Measurements from ENCODE around the gene LIPA.

- TF ChIP-seq CTCF (conservative IDR thresholded peaks at IDR 0.05; ENCODE audit: low read length) (no peak), EZH2phosphoT487 (IDR thresholded peaks at IDR 0.05; ENCODE audit: borderline replicate concordance) (no peak)
Measured at GRCh38 chr10:89271532-89271931, 20.0 kb upstream of the LIPA start.

All from Loucy (cell line).